IMR-90 (cell line): ENCODE results near the gene CDK2AP2. TPM values are rescaled to one million over a fixed set of nuclear protein-coding genes. Genes with fewer than 3 reads are reported as not detected.
A peak's percentile ranks its signal among the peaks of the same experiment; 100 is the strongest.

Source experiments
- ATAC-seq: fragments of 200-7000 bp; cut with Tn5 transposase; 2 replicates; pipeline ENCODE4 v1.9.1; 2020; ENCODE audit warnings: low read depth, mild to moderate bottlenecking, moderate library complexity
- BruUV-seq: library from RNA; stranded (reverse); fragments of 400-500 nt; replicated peaks from 2 replicates; lab custom pipeline; 2021; lab: Mats Ljungman, UMichigan
- CTCF ChIA-PET: fragments of 300-600 bp; formaldehyde crosslinking; extraction: SDS; loops from one replicate; lab custom pipeline; 2021; ENCODE audit warnings: antibody characterized with exemption; lab: Yijun Ruan, JAX
- POLR2A ChIA-PET: fragments of 300-600 bp; sonication (Branson Sonifier 250); formaldehyde crosslinking; loops from one replicate; lab custom pipeline; 2022; ENCODE audit warnings: antibody characterized with exemption; ENCODE audit not compliant: unreplicated experiment; lab: Charles Lee
- DNase-seq: peaks from one replicate; pipeline ENCODE4 v3.0.0; 2013
- H2AFZ ChIP-seq: replicated peaks from 2 replicates; pipeline ENCODE3; 2013; ENCODE audit warnings: low read length, mild to moderate bottlenecking; ENCODE audit not compliant: poor library complexity
- H2AK5ac ChIP-seq: 2 replicates; pipeline ENCODE4 v1.6.1; 2013; ENCODE audit warnings: low read depth, low read length, inconsistent platforms
- H2AK9ac ChIP-seq: replicated peaks from 2 replicates; pipeline ENCODE3; 2013; ENCODE audit warnings: mild to moderate bottlenecking, low read depth, low read length, moderate library complexity; ENCODE audit not compliant: poor library complexity
- H2BK120ac ChIP-seq: 2 replicates; pipeline ENCODE4 v1.6.1; 2013; ENCODE audit warnings: low read depth, low read length, inconsistent platforms
- H2BK15ac ChIP-seq: 3 replicates; pipeline ENCODE4 v1.6.1; 2013; ENCODE audit warnings: low read depth, low read length, inconsistent platforms
- H2BK20ac ChIP-seq: 2 replicates; pipeline ENCODE4 v1.6.1; 2013; ENCODE audit warnings: low read depth, mild to moderate bottlenecking, inconsistent platforms, low read length, moderate library complexity
- H2BK5ac ChIP-seq: 2 replicates; pipeline ENCODE4 v1.6.1; 2013; ENCODE audit warnings: mild to moderate bottlenecking, low read depth, low read length, inconsistent platforms; ENCODE audit not compliant: poor library complexity, severe bottlenecking
- H3K14ac ChIP-seq: replicated peaks from 2 replicates; pipeline ENCODE4 v1.6.1; 2013; ENCODE audit warnings: low read depth, low read length, inconsistent platforms
- H3K18ac ChIP-seq: 2 replicates; pipeline ENCODE4 v1.6.1; 2013; ENCODE audit warnings: low read depth, low read length, control low read depth
- H3K23ac ChIP-seq: 2 replicates; pipeline ENCODE4 v1.6.1; 2013; ENCODE audit warnings: low read depth, low read length, inconsistent platforms
- H3K27ac ChIP-seq: 2 replicates; pipeline ENCODE4 v1.5.1; 2013; ENCODE audit warnings: mild to moderate bottlenecking, control low read depth, low read length; ENCODE audit not compliant: insufficient read depth
- H3K27me3 ChIP-seq: 2 replicates; pipeline ENCODE4 v1.6.1; 2013; ENCODE audit warnings: low read length; ENCODE audit not compliant: control insufficient read depth, insufficient read depth
- H3K36me3 ChIP-seq: 2 replicates; pipeline ENCODE4 v1.6.1; 2013; ENCODE audit warnings: low read length, mixed read lengths; ENCODE audit not compliant: control insufficient read depth, insufficient read depth
- H3K4ac ChIP-seq: 2 replicates; pipeline ENCODE4 v1.6.1; 2013; ENCODE audit warnings: low read depth, low read length, inconsistent platforms
- H3K4me1 ChIP-seq: 2 replicates; pipeline ENCODE4 v1.6.1; 2013; ENCODE audit warnings: low read length, mixed read lengths; ENCODE audit not compliant: control insufficient read depth, insufficient read depth
- H3K4me2 ChIP-seq: 2 replicates; pipeline ENCODE4 v1.6.1; 2013; ENCODE audit warnings: low read depth, mild to moderate bottlenecking, control low read depth, low read length, moderate library complexity
- H3K4me3 ChIP-seq: 2 replicates; pipeline ENCODE4 v1.5.1; 2013; ENCODE audit warnings: low read depth, mild to moderate bottlenecking, control low read depth, low read length, moderate library complexity; ENCODE audit not compliant: insufficient read depth
- H3K56ac ChIP-seq: 2 replicates; pipeline ENCODE4 v1.6.1; 2013; ENCODE audit warnings: low read length, inconsistent platforms; ENCODE audit not compliant: insufficient read depth; ENCODE audit errors: extremely low read depth
- H3K79me1 ChIP-seq, 2 experiments: 2 replicates each; pipeline ENCODE4 v1.6.1; 2013; ENCODE audit warnings: low read length in 2 of 2, inconsistent platforms in 1 of 2, low read depth in 1 of 2
- H3K9ac ChIP-seq: 2 replicates; pipeline ENCODE4 v1.6.1; 2013; ENCODE audit warnings: low read depth, low read length, control low read depth
- H3K9me1 ChIP-seq: 2 replicates; pipeline ENCODE4 v1.6.1; 2013; ENCODE audit warnings: low read length, inconsistent platforms; ENCODE audit not compliant: insufficient read depth
- H3K9me3 ChIP-seq: 2 replicates; pipeline ENCODE4 v1.6.1; 2013; ENCODE audit warnings: low read length; ENCODE audit not compliant: control insufficient read depth, insufficient read depth
- H4K20me1 ChIP-seq: 2 replicates; pipeline ENCODE4 v1.6.1; 2013; ENCODE audit warnings: low read length, inconsistent platforms; ENCODE audit not compliant: insufficient read depth
- H4K5ac ChIP-seq: 2 replicates; pipeline ENCODE4 v1.6.1; 2013; ENCODE audit warnings: mild to moderate bottlenecking, low read depth, low read length, control low read depth
- H4K8ac ChIP-seq, 2 experiments: 2 replicates each; pipeline ENCODE4 v1.6.1; 2013; ENCODE audit warnings: low read depth in 2 of 2, low read length in 2 of 2, control low read depth in 1 of 2, inconsistent platforms in 1 of 2
- H4K91ac ChIP-seq: 2 replicates; pipeline ENCODE4 v1.6.1; 2013; ENCODE audit warnings: low read depth, low read length, inconsistent platforms; ENCODE audit not compliant: insufficient read depth
- BHLHE40 ChIP-seq: fragments of 150-350 bp; IDR thresholded peaks from 2 replicates; pipeline ENCODE4 v1.6.1; 2016; ENCODE audit warnings: mild to moderate bottlenecking, low read depth, low read length
- CTCF ChIP-seq: conservative IDR thresholded peaks from 2 replicates; pipeline ENCODE4 v1.5.1; 2012; ENCODE audit warnings: mild to moderate bottlenecking, low read depth, low read length, improper control_type of control experiment
- ELK1 ChIP-seq: fragments of 150-350 bp; IDR thresholded peaks from 2 replicates; pipeline ENCODE4 v1.6.1; 2016; ENCODE audit warnings: low read depth, mild to moderate bottlenecking, low read length, moderate library complexity, borderline replicate concordance
- FOS ChIP-seq: fragments of 150-350 bp; IDR thresholded peaks from 2 replicates; pipeline ENCODE4 v1.6.1; 2016; ENCODE audit warnings: low read depth, low read length
- MAFK ChIP-seq: IDR thresholded peaks from 2 replicates; pipeline ENCODE4 v1.6.1; 2012; ENCODE audit warnings: low read depth, low read length, improper control_type of control experiment
- MXI1 ChIP-seq: IDR thresholded peaks from 2 replicates; pipeline ENCODE4 v1.6.1; 2012; ENCODE audit warnings: low read depth, mild to moderate bottlenecking, low read length, moderate library complexity, borderline replicate concordance
- NFE2L2 ChIP-seq: fragments of 150-350 bp; IDR thresholded peaks from 2 replicates; pipeline ENCODE4 v1.6.1; 2016; ENCODE audit warnings: low read depth, mild to moderate bottlenecking, low read length
- RAD21 ChIP-seq: IDR thresholded peaks from 2 replicates; pipeline ENCODE4 v1.6.1; 2012; ENCODE audit warnings: low read length, improper control_type of control experiment
- SMC3 ChIP-seq: fragments of 150-350 bp; IDR thresholded peaks from 2 replicates; pipeline ENCODE4 v1.6.1; 2016; ENCODE audit warnings: low read depth, mild to moderate bottlenecking, antibody characterized with exemption, low read length, moderate library complexity
- USF2 ChIP-seq: fragments of 150-350 bp; IDR thresholded peaks from 2 replicates; pipeline ENCODE4 v1.6.1; 2017; ENCODE audit warnings: mild to moderate bottlenecking, antibody characterized with exemption, low read length, low read depth
- WGBS, 2 experiments: methylation state at CpG; one replicate each; pipeline versions ENCODE4 v1.1.5 to v1.1.7; 2013; ENCODE audit warnings: missing lambda C conversion rate in 2 of 2; ENCODE audit not compliant: insufficient read length in 1 of 2; ENCODE audit errors: extremely low coverage in 2 of 2; 5-methylcytosine and 5-hydroxymethylcytosine counted together
- dilution Hi-C: fragments of 300-500 bp; cut with HindIII; formaldehyde crosslinking; loops from one replicate; pipeline ENCODE4 v1.14.3; 2018; ENCODE audit warnings: low sequenced_read_pairs; ENCODE audit not compliant: unreplicated experiment
- in situ Hi-C: fragments of 300-500 bp; cut with MboI; formaldehyde crosslinking; loops from 3 replicates; pipeline ENCODE4 v1.14.3; 2019; ENCODE audit warnings: low sequenced_read_pairs, inconsistent platforms, mixed read lengths
- intact Hi-C: fragments of 100-400 bp; cut with micrococcal nuclease; formaldehyde crosslinking; loops from 2 replicates; pipeline ENCODE4 v1.10.0; 2022
- polyA plus RNA-seq, 3 experiments: library from polyadenylated mRNA; depleted of rRNA; stranded (reverse); fragments of >200 nt; gene quantifications; 2 replicates each; pipeline ENCODE4 v1.2.3, GENCODE V29; 2012; ENCODE audit warnings: low replicate concordance in 1 of 3
- total RNA-seq: library from RNA; depleted of rRNA; stranded (reverse); fragments of >200 nt; gene quantifications from 2 replicates; pipeline ENCODE4 v1.2.3, GENCODE V29; 2012

CDK2AP2 gene
- total and polyA plus RNA-seq, 2 of the 4 experiments (the other 2 are of a cell fraction): 8.1 to 44.7 TPM

- ChIA-PET CTCF (no interaction called here), POLR2A (no interaction called here)
- dilution Hi-C loops: no loop called here
Measured at GRCh38 chr11:67507242-67507863, 609 bp downstream of the CDK2AP2 start.

More at GRCh38 chr11:67507242-67507863, 609 bp downstream of the CDK2AP2 start:
- Histone ChIP-seq H3K4me3 (peak overlapping the region; percentile 58), H3K4ac (peak overlapping the region; percentile 39; the same call in 1 of the 2 replicates), H4K8ac (peak overlapping the region in 1 of 2 experiments; percentile 37; a peak in 1 of 4 replicates), H3K27me3 (0 out of 2 replicates have a peak, but pooled peaks cover 2% of the 10 kb centered on the region), H2BK5ac (no peak overlapping the region), H3K4me1 (peaks cover 14% of the 10 kb centered on the region), H2AK5ac (peak overlapping the region; percentile 28; the same call in 1 of the 2 replicates), H3K27ac (peak overlapping the region; percentile 31; the same call in 1 of the 2 replicates), H3K4me2 (peak overlapping the region; percentile 87), H2BK120ac (no peak overlapping the region), H3K56ac (no peak overlapping the region), H4K20me1 (no peaks in the 10 kb centered on the region), H4K91ac (no peak overlapping the region; the same call in 1 of the 2 replicates), H3K9ac (peak overlapping the region; percentile 27; the same call in 1 of the 2 replicates), H3K36me3 (peaks cover under 1% of the 10 kb centered on the region; the same call in 1 of the 2 replicates), H3K79me1 (peaks cover 0 to 33% of the 10 kb centered on the region in 2 experiments; a peak in 1 of 4 replicates), H2BK15ac (no peak overlapping the region), H2BK20ac (no peak overlapping the region), H2AFZ (peak overlapping the region; percentile 95), H3K23ac (no peak overlapping the region), H3K18ac (no peak overlapping the region), H3K14ac (0 out of 2 replicates have a peak overlapping the region, but pooled peaks have one; percentile 12), H4K5ac (no peak overlapping the region), H3K9me3 (no peaks in the 10 kb centered on the region), H2AK9ac (peak overlapping the region; percentile 95), H3K9me1 (no peaks in the 10 kb centered on the region; the same call in 1 of the 2 replicates)
- intact Hi-C loops (loop anchor here (2.0 kb wide), 1 partner anchor 161 kb away; no protein-coding TSS in a partner anchor), in situ Hi-C loops (no loop called here)
- BruUV-seq: no TSS peak
- WGBS, 2 experiments: 51% methylated on average over 15 of the region's 33 CpGs; no CpG with 5 or more reads in 1 of the 2 experiments
- TF ChIP-seq CTCF: no peak
- no peak for TF ChIP-seq BHLHE40
- no peak for TF ChIP-seq RAD21
- TF ChIP-seq NFE2L2: no peak
- no peak for TF ChIP-seq MXI1
- no peak for TF ChIP-seq USF2
- TF ChIP-seq ELK1: no peak
- no peak for TF ChIP-seq FOS
- TF ChIP-seq MAFK: no peak
- no peak for TF ChIP-seq SMC3
- ATAC-seq (no peak), DNase-seq (no peak)
